ENCODE measurements around the gene LGALS7B. TPM values are rescaled to one million over a fixed set of nuclear protein-coding genes. Genes with fewer than 3 reads are reported as not detected.
"Not testable (repeated sequence)": the region's sequence is repeated elsewhere in the genome, so short reads cannot be mapped to it uniquely, and the experiment has no call there.

LGALS7B gene
- total RNA-seq, 2 experiments from 2014 or later, result not detected

DNA sequence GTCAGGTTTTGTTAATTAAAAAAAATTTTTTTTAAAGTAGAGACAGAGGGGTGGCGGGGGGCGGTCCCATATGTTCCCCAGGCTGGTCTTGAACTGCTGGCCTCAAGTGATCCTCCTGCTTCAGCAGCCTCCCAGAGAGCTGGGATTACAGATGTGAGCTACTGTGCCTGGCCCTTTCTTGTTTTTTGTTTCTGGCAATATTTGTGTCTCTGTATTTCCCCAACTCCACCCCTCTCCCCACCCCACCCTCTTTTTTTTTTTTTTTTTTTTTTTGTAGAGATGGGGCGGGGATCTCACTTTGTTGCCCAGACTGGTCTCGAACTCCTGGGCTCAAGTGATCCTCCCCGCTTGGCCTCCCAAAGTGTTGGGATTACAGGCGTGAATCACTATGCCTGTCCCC lies 44.1 kb upstream of the LGALS7B start:
- Mint-ChIP-seq H3K27ac (no peak overlapping the region), H3K36me3 (ENCODE audit: low read depth) (no peaks in the 10 kb centered on the region), H3K9me3 (no peaks in the 10 kb centered on the region), H3K4me3 (no peak overlapping the region), H3K27me3 (no peaks in the 10 kb centered on the region), H3K4me1 (ENCODE audit: low read depth) (peaks cover 1% of the 10 kb centered on the region)
- H3K4me1 ChIP-seq (ENCODE audit: insufficient read depth, low read length), result peaks cover 9% of the 10 kb centered on the region
- POLR2A ChIA-PET, result no interaction called here
- H3K27ac ChIP-seq (ENCODE audit: low read depth in 1 of 2, low read length in 2 of 2), result no peak overlapping the region
- TF ChIP-seq, protein P1, sequence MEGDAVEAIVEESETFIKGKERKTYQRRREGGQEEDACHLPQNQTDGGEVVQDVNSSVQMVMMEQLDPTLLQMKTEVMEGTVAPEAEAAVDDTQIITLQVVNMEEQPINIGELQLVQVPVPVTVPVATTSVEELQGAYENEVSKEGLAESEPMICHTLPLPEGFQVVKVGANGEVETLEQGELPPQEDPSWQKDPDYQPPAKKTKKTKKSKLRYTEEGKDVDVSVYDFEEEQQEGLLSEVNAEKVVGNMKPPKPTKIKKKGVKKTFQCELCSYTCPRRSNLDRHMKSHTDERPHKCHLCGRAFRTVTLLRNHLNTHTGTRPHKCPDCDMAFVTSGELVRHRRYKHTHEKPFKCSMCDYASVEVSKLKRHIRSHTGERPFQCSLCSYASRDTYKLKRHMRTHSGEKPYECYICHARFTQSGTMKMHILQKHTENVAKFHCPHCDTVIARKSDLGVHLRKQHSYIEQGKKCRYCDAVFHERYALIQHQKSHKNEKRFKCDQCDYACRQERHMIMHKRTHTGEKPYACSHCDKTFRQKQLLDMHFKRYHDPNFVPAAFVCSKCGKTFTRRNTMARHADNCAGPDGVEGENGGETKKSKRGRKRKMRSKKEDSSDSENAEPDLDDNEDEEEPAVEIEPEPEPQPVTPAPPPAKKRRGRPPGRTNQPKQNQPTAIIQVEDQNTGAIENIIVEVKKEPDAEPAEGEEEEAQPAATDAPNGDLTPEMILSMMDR (IDR thresholded peaks at IDR 0.05), result no peak
- no peak for DNase-seq
- no peaks in the 10 kb centered on the region for H3K36me3 ChIP-seq (ENCODE audit: insufficient read depth, low read length)
- CTCF ChIA-PET, result no interaction called here
- intact Hi-C loops (cut with DNase I, micrococcal nuclease), result no loop called here
- no peak overlapping the region for H3K4me3 ChIP-seq (ENCODE audit: low read length)
- H3K27me3 ChIP-seq (ENCODE audit: control insufficient read depth in 1 of 2, insufficient read depth in 2 of 2, low read length in 2 of 2), result no peaks in the 10 kb centered on the region
- no peak for ATAC-seq (ENCODE audit: poor library complexity)
- no peaks in the 10 kb centered on the region for H3K9me3 ChIP-seq (ENCODE audit: control insufficient read depth in 1 of 2, insufficient read depth in 1 of 2, low read length in 2 of 2)

DNA sequence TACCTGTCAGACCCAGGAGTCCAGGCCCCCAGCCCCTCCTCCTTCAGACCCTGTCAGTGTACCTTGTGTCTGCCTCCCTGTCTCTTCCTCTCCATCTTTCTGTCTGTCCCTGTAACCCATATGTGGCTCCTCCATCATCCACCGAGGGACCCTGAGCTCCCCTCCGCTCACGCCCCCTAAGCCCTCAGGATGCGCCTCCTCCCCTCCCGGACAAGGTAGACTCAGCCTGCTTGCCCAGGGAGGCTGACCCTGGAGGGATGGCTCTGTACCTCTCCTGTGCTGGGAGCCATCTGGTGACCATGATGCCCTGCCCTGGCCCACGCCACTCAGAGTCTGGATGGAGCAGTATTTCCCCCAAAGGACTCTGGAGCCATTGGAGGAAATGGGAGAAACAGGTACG lies 43.7 kb upstream of the LGALS7B start:
- H3K9me3 ChIP-seq (ENCODE audit: control insufficient read depth in 1 of 2, insufficient read depth in 1 of 2, low read length in 2 of 2), result no peaks in the 10 kb centered on the region
- ChIA-PET CTCF (no interaction called here), POLR2A (no interaction called here)
- no peaks in the 10 kb centered on the region for H3K27me3 ChIP-seq (ENCODE audit: control insufficient read depth in 1 of 2, insufficient read depth in 2 of 2, low read length in 2 of 2)
- H3K4me1 ChIP-seq (ENCODE audit: insufficient read depth, low read length), result peaks cover 5% of the 10 kb centered on the region
- no peaks in the 10 kb centered on the region for H3K36me3 ChIP-seq (ENCODE audit: insufficient read depth, low read length)
- ATAC-seq (ENCODE audit: poor library complexity), result no peak
- Mint-ChIP-seq H3K27ac (no peak overlapping the region), H3K27me3 (peaks cover 1% of the 10 kb centered on the region), H3K4me3 (no peak overlapping the region), H3K36me3 (ENCODE audit: low read depth) (no peaks in the 10 kb centered on the region), H3K4me1 (ENCODE audit: low read depth) (no peaks in the 10 kb centered on the region), H3K9me3 (no peaks in the 10 kb centered on the region)
- intact Hi-C loops (cut with DNase I, micrococcal nuclease), result no loop called here
- DNase-seq, result no peak
- no peak overlapping the region for H3K4me3 ChIP-seq (ENCODE audit: low read length)
- TF ChIP-seq, protein P1 (IDR thresholded peaks at IDR 0.05), result no peak
- no peak overlapping the region for H3K27ac ChIP-seq (ENCODE audit: low read depth in 1 of 2, low read length in 2 of 2)

DNA sequence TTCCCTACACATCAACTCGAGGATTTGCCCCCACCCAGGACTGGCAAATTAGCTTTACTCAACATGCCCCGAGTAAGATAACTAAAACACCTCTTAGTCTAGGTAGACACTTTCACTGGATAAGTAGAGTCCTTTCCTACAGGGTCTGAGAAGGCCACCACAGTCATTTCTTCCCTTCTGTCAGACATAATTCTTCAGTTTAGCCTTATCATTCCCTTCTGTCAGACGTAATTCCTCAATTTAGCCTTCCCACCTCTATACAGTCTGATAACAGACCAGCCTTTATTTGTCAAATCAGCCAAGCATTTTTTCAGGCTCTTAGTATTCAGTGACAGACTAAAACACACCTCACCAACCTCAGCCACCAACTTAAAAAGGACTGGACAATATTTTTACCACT lies 35.2 kb upstream of the LGALS7B start:
- H3K9me3 Mint-ChIP-seq, DNase-seq, POLR2A ChIA-PET: not testable (repeated sequence)

DNA sequence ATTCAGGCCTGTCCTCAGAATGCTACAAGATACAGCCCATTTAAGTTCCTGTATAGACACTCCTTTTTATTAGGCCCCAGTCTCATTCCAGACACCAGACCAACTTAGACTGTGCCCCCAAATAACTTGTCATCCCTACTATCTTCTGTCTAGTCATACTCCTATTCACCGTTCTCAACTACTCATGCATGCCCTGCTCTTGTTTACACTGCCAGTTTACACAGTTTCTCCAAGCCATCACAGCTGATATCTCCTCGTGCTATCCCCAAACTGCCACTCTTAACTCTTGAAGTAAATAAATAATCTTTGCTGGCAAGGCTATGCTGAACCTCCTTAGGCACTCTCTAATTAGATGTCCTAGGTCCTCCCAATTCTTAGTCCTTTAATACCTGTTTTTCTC lies 34.8 kb upstream of the LGALS7B start:
- ATAC-seq (ENCODE audit: poor library complexity); H3K4me3 ChIP-seq (ENCODE audit: low read length); H3K27ac Mint-ChIP-seq; intact Hi-C loops (cut with DNase I, micrococcal nuclease); H3K27me3 Mint-ChIP-seq; H3K9me3 Mint-ChIP-seq; H3K9me3 ChIP-seq (ENCODE audit: control insufficient read depth in 1 of 2, insufficient read depth in 1 of 2, low read length in 2 of 2); POLR2A ChIA-PET; H3K4me1 ChIP-seq (ENCODE audit: insufficient read depth, low read length); H3K36me3 ChIP-seq (ENCODE audit: insufficient read depth, low read length); H3K27me3 ChIP-seq (ENCODE audit: control insufficient read depth in 1 of 2, insufficient read depth in 2 of 2, low read length in 2 of 2); DNase-seq; H3K36me3 Mint-ChIP-seq (ENCODE audit: low read depth); CTCF ChIA-PET; H3K27ac ChIP-seq (ENCODE audit: low read depth in 1 of 2, low read length in 2 of 2); H3K4me1 Mint-ChIP-seq (ENCODE audit: low read depth); H3K4me3 Mint-ChIP-seq: not testable (repeated sequence)

More for the DNA sequence above, 35.2 kb upstream of the LGALS7B start:
- intact Hi-C loops (cut with DNase I, micrococcal nuclease); H3K27ac ChIP-seq (ENCODE audit: low read depth in 1 of 2, low read length in 2 of 2); ATAC-seq (ENCODE audit: poor library complexity); H3K36me3 Mint-ChIP-seq (ENCODE audit: low read depth); H3K4me3 ChIP-seq (ENCODE audit: low read length); H3K27me3 ChIP-seq (ENCODE audit: control insufficient read depth in 1 of 2, insufficient read depth in 2 of 2, low read length in 2 of 2); H3K27me3 Mint-ChIP-seq; H3K4me1 Mint-ChIP-seq (ENCODE audit: low read depth); H3K4me3 Mint-ChIP-seq; H3K9me3 ChIP-seq (ENCODE audit: control insufficient read depth in 1 of 2, insufficient read depth in 1 of 2, low read length in 2 of 2); CTCF ChIA-PET; H3K27ac Mint-ChIP-seq; H3K36me3 ChIP-seq (ENCODE audit: insufficient read depth, low read length); H3K4me1 ChIP-seq (ENCODE audit: insufficient read depth, low read length): not testable (repeated sequence)
